Effector CD4-positive, alpha-beta T cell (primary cell): Measurements from ENCODE around the gene RAP1GAP2.
"Not testable (repeated sequence)": the region's sequence is repeated elsewhere in the genome, so short reads cannot be mapped to it uniquely, and the experiment has no call there.

Source experiments
- DNase-seq: peaks from one replicate; pipeline ENCODE4 v3.0.0-alpha.2; 2020

RAP1GAP2 gene

GRCh38 chr17:2815781-2816185 is 19.5 kb downstream of the RAP1GAP2 start:
- DNase-seq, result no peak

GRCh38 chr17:2816688-2817087 is 20.4 kb downstream of the RAP1GAP2 start:
- DNase-seq, result no peak

GRCh38 chr17:2819294-2819693 is 23.1 kb downstream of the RAP1GAP2 start:
- not testable (repeated sequence) for DNase-seq

- DNase-seq, result no peak
Measured at GRCh38 chr17:2819921-2820501, 23.8 kb downstream of the RAP1GAP2 start.

GRCh38 chr17:2821868-2822267 is 25.6 kb downstream of the RAP1GAP2 start:
- DNase-seq, result no peak

- DNase-seq, result no peak
Measured at GRCh38 chr17:2822358-2822757, 26.1 kb downstream of the RAP1GAP2 start.

GRCh38 chr17:2825253-2825970 is 29.2 kb downstream of the RAP1GAP2 start:
- DNase-seq, result no peak

GRCh38 chr17:2828397-2829038 is 32.3 kb downstream of the RAP1GAP2 start:
- peak; percentile 75 for DNase-seq

GRCh38 chr17:2830678-2831077 is 34.4 kb downstream of the RAP1GAP2 start:
- no peak for DNase-seq

GRCh38 chr17:2835780-2836179 is 39.5 kb downstream of the RAP1GAP2 start:
- DNase-seq, result no peak

GRCh38 chr17:2837147-2837561 is 40.9 kb downstream of the RAP1GAP2 start:
- peak; percentile 19 for DNase-seq

GRCh38 chr17:2841606-2842005 is 45.4 kb downstream of the RAP1GAP2 start:
- no peak for DNase-seq

- no peak for DNase-seq
Measured at GRCh38 chr17:2842464-2842863, 46.2 kb downstream of the RAP1GAP2 start.

- DNase-seq, result no peak
Measured at GRCh38 chr17:2844416-2844815, 48.2 kb downstream of the RAP1GAP2 start.

- no peak for DNase-seq
Measured at GRCh38 chr17:2847381-2848333, 51.4 kb downstream of the RAP1GAP2 start.

GRCh38 chr17:2849327-2849670 is 53.1 kb downstream of the RAP1GAP2 start:
- no peak for DNase-seq

- no peak for DNase-seq
Measured at GRCh38 chr17:2850991-2851390, 54.8 kb downstream of the RAP1GAP2 start.

GRCh38 chr17:2851615-2852014 is 55.4 kb downstream of the RAP1GAP2 start:
- no peak for DNase-seq

- no peak for DNase-seq
Measured at GRCh38 chr17:2852221-2852620, 56.0 kb downstream of the RAP1GAP2 start.

GRCh38 chr17:2852729-2853282 is 56.6 kb downstream of the RAP1GAP2 start:
- no peak for DNase-seq

GRCh38 chr17:2853283-2854142 is 57.3 kb downstream of the RAP1GAP2 start:
- DNase-seq, result peak; percentile 25
